HCT116 (cell line): ENCODE data around the gene GRIN1. TPM values are rescaled to one million over a fixed set of nuclear protein-coding genes. Genes with fewer than 3 reads are reported as not detected.

Experiments
- ATAC-seq: fragments of 200-7000 bp; cut with Tn5 transposase; 2 replicates; pipeline ENCODE4 v1.9.1; 2020; ENCODE audit warnings: mild to moderate bottlenecking, moderate library complexity
- BruUV-seq: library from RNA; stranded (reverse); fragments of 400-500 nt; replicated peaks from 2 replicates; lab custom pipeline; 2021; lab: Mats Ljungman, UMichigan
- CTCF ChIA-PET: fragments of 300-600 bp; sonication (Branson Sonifier 250); formaldehyde crosslinking; loops from one replicate; lab custom pipeline; 2021; ENCODE audit warnings: antibody characterized with exemption; lab: Charles Lee
- POLR2A ChIA-PET: fragments of 300-600, 350-600 bp; sonication (Branson Sonifier 250); formaldehyde crosslinking; loops from one replicate; lab custom pipeline; 2021; ENCODE audit warnings: antibody characterized with exemption; lab: Charles Lee
- RAD21 ChIA-PET, 2 experiments: fragments of 300-600 bp; sonication (Branson Sonifier 250); formaldehyde crosslinking; loops; one replicate each; lab custom pipeline; 2023; ENCODE audit warnings: low total read pairs in 2 of 2; ENCODE audit not compliant: uncharacterized antibody in 2 of 2, unreplicated experiment in 2 of 2, low non-redundant PET in 1 of 2; lab: Charles Lee
- DNase-seq: peaks from one replicate; pipeline ENCODE4 v3.0.0-alpha.2; 2010; ENCODE audit warnings: low read depth, low spot score
- H2AFZ ChIP-seq: fragments of 200-600 bp; shearing (Covaris generic), sonication (generic); 2 replicates; pipeline ENCODE4 v1.6.1; 2017; ENCODE audit warnings: low read depth, mixed run types, mixed read lengths, antibody characterized with exemption, low read length; ENCODE audit not compliant: poor library complexity, severe bottlenecking
- H3K27ac ChIP-seq: 2 replicates; pipeline ENCODE4 v1.5.1; 2012; ENCODE audit warnings: low read depth, low read length
- H3K27me3 ChIP-seq: fragments of 200-600 bp; sonication (generic); 2 replicates; pipeline ENCODE4 v1.6.1; 2016; ENCODE audit warnings: mixed run types, low read length, mixed read lengths; ENCODE audit not compliant: insufficient read depth
- H3K36me3 ChIP-seq, 2 experiments: fragments of 200-500 bp in 1 of 2; fragments of 200-600 bp in 1 of 2; sonication (Bioruptor generic) in 1 of 2; sonication (generic) in 1 of 2; 2 replicates each; pipeline versions ENCODE4 v1.5.1 to v1.6.1; 2014 to 2016; ENCODE audit warnings: low read length in 2 of 2, inconsistent platforms in 1 of 2, mixed read lengths in 1 of 2, mixed run types in 1 of 2; ENCODE audit not compliant: insufficient read depth in 2 of 2, control insufficient read depth in 1 of 2
- H3K4me1 ChIP-seq, 2 experiments: fragments of 200-600 bp in 1 of 2; sonication (generic) in 1 of 2; 2 replicates each; pipeline versions ENCODE4 v1.5.1 to v1.6.1; 2012 to 2017; ENCODE audit warnings: low read length in 2 of 2, inconsistent platforms in 1 of 2, mild to moderate bottlenecking in 1 of 2, mixed read lengths in 1 of 2, mixed run types in 1 of 2, moderate library complexity in 1 of 2; ENCODE audit not compliant: insufficient read depth in 2 of 2, control insufficient read depth in 1 of 2
- H3K4me2 ChIP-seq: fragments of 200-600 bp; sonication (generic); 2 replicates; pipeline ENCODE4 v1.6.1; 2017; ENCODE audit warnings: mixed run types, low read length, mixed read lengths
- H3K4me3 ChIP-seq, 2 experiments: fragments of 200-600 bp in 1 of 2; sonication (generic) in 1 of 2; replicated peaks in 1 of 2; 2 replicates each; pipeline ENCODE4 v1.5.1; 2011 to 2016; ENCODE audit warnings: low read length in 2 of 2, control low read depth in 1 of 2, low read depth in 1 of 2, mild to moderate bottlenecking in 1 of 2, mixed read lengths in 1 of 2, mixed run types in 1 of 2
- H3K79me2 ChIP-seq: fragments of 200-600 bp; sonication (generic); 2 replicates; pipeline ENCODE4 v1.6.1; 2017; ENCODE audit warnings: mild to moderate bottlenecking, mixed run types, low read length, moderate library complexity, mixed read lengths; ENCODE audit not compliant: insufficient read depth
- H3K9ac ChIP-seq: fragments of 200-600 bp; sonication (generic); 2 replicates; pipeline ENCODE4 v1.6.1; 2016; ENCODE audit warnings: low read length, mixed read lengths
- H3K9me2 ChIP-seq: fragments of 200-600 bp; sonication (generic), shearing (Covaris generic); 2 replicates; pipeline ENCODE4 v1.6.1; 2017; ENCODE audit warnings: mixed run types, mild to moderate bottlenecking, moderate library complexity; ENCODE audit not compliant: insufficient read depth
- H3K9me3 ChIP-seq, 2 experiments: fragments of 200-500 bp in 1 of 2; fragments of 200-600 bp in 1 of 2; sonication (Bioruptor generic) in 1 of 2; sonication (generic) in 1 of 2; 2 replicates each; pipeline ENCODE4 v1.6.1; 2014 to 2017; ENCODE audit warnings: low read length in 2 of 2, mixed read lengths in 2 of 2, inconsistent platforms in 1 of 2, low read depth in 1 of 2, mild to moderate bottlenecking in 1 of 2, mixed run types in 1 of 2, moderate library complexity in 1 of 2; ENCODE audit not compliant: control insufficient read depth in 1 of 2, insufficient read depth in 1 of 2
- H4K20me1 ChIP-seq: fragments of 200-600 bp; sonication (generic), shearing (Covaris generic); 2 replicates; pipeline ENCODE4 v1.6.1; 2017; ENCODE audit warnings: mixed run types, mild to moderate bottlenecking, moderate library complexity; ENCODE audit not compliant: insufficient read depth
- CBX3 ChIP-seq: IDR thresholded peaks from 2 replicates; pipeline ENCODE4 v1.6.1; 2012; ENCODE audit warnings: low read depth
- CEBPB ChIP-seq: IDR thresholded peaks from 2 replicates; pipeline ENCODE4 v1.6.1; 2012; ENCODE audit warnings: low read depth
- EGR1 ChIP-seq: IDR thresholded peaks from 2 replicates; pipeline ENCODE4 v1.6.1; 2012; ENCODE audit warnings: low read depth
- ELF1 ChIP-seq: IDR thresholded peaks from 2 replicates; pipeline ENCODE4 v1.6.1; 2012; ENCODE audit warnings: low read depth, borderline replicate concordance
- EZH2 ChIP-seq: fragments of 200-600 bp; sonication (generic); IDR thresholded peaks from 2 replicates; pipeline ENCODE4 v1.6.1; 2017; ENCODE audit warnings: antibody characterized with exemption, mixed run types
- EZH2phosphoT487 ChIP-seq: fragments of 200-600 bp; IDR thresholded peaks from 2 replicates; pipeline ENCODE4 v1.6.1; 2018; ENCODE audit warnings: antibody characterized with exemption, borderline replicate concordance
- FOSL1 ChIP-seq: IDR thresholded peaks from 2 replicates; pipeline ENCODE4 v1.6.1; 2012; ENCODE audit warnings: low read depth
- JUND ChIP-seq: IDR thresholded peaks from 2 replicates; pipeline ENCODE4 v1.6.1; 2012
- POLR2A ChIP-seq: IDR thresholded peaks from 2 replicates; pipeline ENCODE4 v1.7.0; 2011; ENCODE audit warnings: borderline replicate concordance; ENCODE audit not compliant: insufficient read depth, insufficient read length; ENCODE audit errors: extremely low read depth
- POLR2AphosphoS5 ChIP-seq: IDR thresholded peaks from 2 replicates; pipeline ENCODE4 v1.6.1; 2011; ENCODE audit warnings: mild to moderate bottlenecking, low read depth, low read length, moderate library complexity
- RAD21 ChIP-seq: IDR thresholded peaks from 2 replicates; pipeline ENCODE4 v1.6.1; 2012; ENCODE audit warnings: low read depth, mild to moderate bottlenecking
- SIN3A ChIP-seq: IDR thresholded peaks from 2 replicates; pipeline ENCODE4 v1.6.1; 2012; ENCODE audit warnings: low read depth
- TCF7L2 ChIP-seq: IDR thresholded peaks from 2 replicates; pipeline ENCODE4 v1.7.0; 2011; ENCODE audit warnings: borderline replicate concordance, inconsistent platforms; ENCODE audit not compliant: insufficient read depth, insufficient read length; ENCODE audit errors: extremely low read depth
- YY1 ChIP-seq: IDR thresholded peaks from 2 replicates; pipeline ENCODE4 v1.6.1; 2011; ENCODE audit warnings: low read length, low read depth, moderate library complexity, mild to moderate bottlenecking; ENCODE audit not compliant: insufficient replicate concordance; ENCODE audit errors: extremely low read depth
- ZFX ChIP-seq: fragments of 450-650 bp; IDR thresholded peaks from 2 replicates; pipeline ENCODE4 v1.6.1; 2017
- ZNF274 ChIP-seq: fragments of 200-500 bp; sonication (Bioruptor generic); IDR thresholded peaks from 2 replicates; pipeline ENCODE4 v1.6.1; 2014; ENCODE audit warnings: mild to moderate bottlenecking, low read depth, low read length, inconsistent platforms
- intact Hi-C: fragments of 100-400 bp; cut with micrococcal nuclease; formaldehyde crosslinking; loops from 2 replicates; pipeline ENCODE4 v1.10.0; 2022
- total RNA-seq: library from RNA; stranded (reverse); gene quantifications from one replicate; pipeline ENCODE4 v1.2.1, GENCODE V29; 2021; ENCODE audit not compliant: unreplicated experiment
- TF ChIP-seq, protein P1 (sequence below): IDR thresholded peaks from 2 replicates; pipeline ENCODE4 v1.6.1; 2011; ENCODE audit warnings: mild to moderate bottlenecking, low read length, moderate library complexity; ENCODE audit not compliant: insufficient replicate concordance; ENCODE audit errors: extremely low read depth
- TF ChIP-seq, protein P2 (sequence below): IDR thresholded peaks from 2 replicates; pipeline ENCODE4 v1.6.1; 2012
- TF ChIP-seq, protein P3 (sequence below): IDR thresholded peaks from 2 replicates; pipeline ENCODE4 v1.6.1; 2012

The GRIN1 gene
- total RNA-seq, 1 experiment from 2014 or later = 23.1 TPM

DNA sequence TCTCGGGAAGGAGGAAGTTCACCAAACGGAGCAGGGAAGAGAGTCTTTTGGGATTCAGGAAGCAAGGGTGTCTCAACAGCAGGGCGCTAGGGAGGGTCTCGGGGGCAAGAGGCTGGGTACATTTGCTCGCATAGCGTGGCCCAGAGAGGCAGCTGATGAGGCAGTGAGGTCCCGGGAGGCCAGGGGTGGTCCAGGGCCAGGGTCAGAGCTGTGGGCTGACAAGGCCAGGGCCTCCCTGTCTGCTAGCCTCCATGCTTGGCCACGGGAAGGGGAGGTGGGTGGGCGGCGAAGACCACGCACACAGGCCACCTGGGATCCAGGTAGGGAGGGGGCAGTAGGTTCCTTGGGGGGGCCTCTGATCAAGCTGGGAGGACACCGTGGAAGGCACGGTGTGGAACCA lies 72.6 kb downstream of the GRIN1 start:
- POLR2A ChIA-PET = no interaction called here

More for the DNA sequence above, 72.6 kb downstream of the GRIN1 start:
- Histone ChIP-seq H3K4me2 (no peak overlapping the region), H3K9me3 (no peaks in the 10 kb centered on the region), H3K36me3 (peaks cover 0 to 10% of the 10 kb centered on the region in 2 experiments; a peak in 1 of 4 replicates), H3K79me2 (peaks cover 11% of the 10 kb centered on the region), H3K4me1 (peaks cover 4 to 20% of the 10 kb centered on the region in 2 experiments), H3K9me2 (no peaks in the 10 kb centered on the region), H3K4me3 (no peak overlapping the region)
- intact Hi-C loops = no loop called here
- no TSS peak for BruUV-seq
- RAD21 ChIA-PET = no interaction called here
- TF ChIP-seq, protein P1, sequence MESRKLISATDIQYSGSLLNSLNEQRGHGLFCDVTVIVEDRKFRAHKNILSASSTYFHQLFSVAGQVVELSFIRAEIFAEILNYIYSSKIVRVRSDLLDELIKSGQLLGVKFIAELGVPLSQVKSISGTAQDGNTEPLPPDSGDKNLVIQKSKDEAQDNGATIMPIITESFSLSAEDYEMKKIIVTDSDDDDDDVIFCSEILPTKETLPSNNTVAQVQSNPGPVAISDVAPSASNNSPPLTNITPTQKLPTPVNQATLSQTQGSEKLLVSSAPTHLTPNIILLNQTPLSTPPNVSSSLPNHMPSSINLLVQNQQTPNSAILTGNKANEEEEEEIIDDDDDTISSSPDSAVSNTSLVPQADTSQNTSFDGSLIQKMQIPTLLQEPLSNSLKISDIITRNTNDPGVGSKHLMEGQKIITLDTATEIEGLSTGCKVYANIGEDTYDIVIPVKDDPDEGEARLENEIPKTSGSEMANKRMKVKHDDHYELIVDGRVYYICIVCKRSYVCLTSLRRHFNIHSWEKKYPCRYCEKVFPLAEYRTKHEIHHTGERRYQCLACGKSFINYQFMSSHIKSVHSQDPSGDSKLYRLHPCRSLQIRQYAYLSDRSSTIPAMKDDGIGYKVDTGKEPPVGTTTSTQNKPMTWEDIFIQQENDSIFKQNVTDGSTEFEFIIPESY = no peak
- no peak for TF ChIP-seq JUND
- TF ChIP-seq YY1 = no peak
- TF ChIP-seq EGR1 = no peak
- no peak for TF ChIP-seq FOSL1
- no peak for TF ChIP-seq RAD21
- TF ChIP-seq POLR2AphosphoS5 = no peak
- TF ChIP-seq, protein P2, sequence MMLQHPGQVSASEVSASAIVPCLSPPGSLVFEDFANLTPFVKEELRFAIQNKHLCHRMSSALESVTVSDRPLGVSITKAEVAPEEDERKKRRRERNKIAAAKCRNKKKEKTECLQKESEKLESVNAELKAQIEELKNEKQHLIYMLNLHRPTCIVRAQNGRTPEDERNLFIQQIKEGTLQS = no peak
- TF ChIP-seq CBX3 = no peak
- TF ChIP-seq EZH2phosphoT487 = no peak
- no peak for TF ChIP-seq ELF1
- TF ChIP-seq POLR2A = no peak
- no peak for TF ChIP-seq CEBPB
- TF ChIP-seq, protein P3, sequence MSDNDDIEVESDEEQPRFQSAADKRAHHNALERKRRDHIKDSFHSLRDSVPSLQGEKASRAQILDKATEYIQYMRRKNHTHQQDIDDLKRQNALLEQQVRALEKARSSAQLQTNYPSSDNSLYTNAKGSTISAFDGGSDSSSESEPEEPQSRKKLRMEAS = no peak
- TF ChIP-seq EZH2 = no peak
- TF ChIP-seq SIN3A = no peak
- TF ChIP-seq TCF7L2 = no peak
- no peak for TF ChIP-seq ZNF274
- no peak for TF ChIP-seq ZFX
- TF ChIP-seq, all 23 proteins: peak for 0
- DNase-seq = no peak
- CTCF ChIA-PET = no interaction called here
- Histone ChIP-seq H3K27ac (no peak overlapping the region), H3K27me3 (no peaks in the 10 kb centered on the region), H2AFZ (no peak overlapping the region), H4K20me1 (no peaks in the 10 kb centered on the region), H3K9ac (no peak overlapping the region)
- ATAC-seq = no peak
